GM19467 (cell line): ENCODE data around the gene TAF11L12.
"Not testable (repeated sequence)": the region's sequence is repeated elsewhere in the genome, so short reads cannot be mapped to it uniquely, and the experiment has no call there.

Experiments
- ATAC-seq: cut with Tn5 transposase; IDR thresholded peaks from one replicate; pipeline ENCODE4 v1.9.1; 2021; ENCODE audit warnings: mild to moderate bottlenecking, moderate library complexity; ENCODE audit not compliant: unreplicated experiment

TAF11L12 gene

GRCh38 chr5:17610092-17610491 is at the start of gene TAF11L12:
TSS of gene TAF11L12 (plus strand) at chr5:17610392.
- ATAC-seq = not testable (repeated sequence)

- ATAC-seq = not testable (repeated sequence)
Observed at GRCh38 chr5:17585658-17586057, 24.5 kb upstream of the TAF11L12 start, which contains the start of gene TAF11L7. TSS of gene TAF11L7 (minus strand) at chr5:17585758.

- not testable (repeated sequence) for ATAC-seq
Observed at GRCh38 chr5:17590860-17591259, 19.3 kb upstream of the TAF11L12 start, which contains the start of gene TAF11L8. TSS of gene TAF11L8 (minus strand) at chr5:17590960.

GRCh38 chr5:17594255-17594654 is 15.9 kb upstream of the TAF11L12 start, which contains the start of gene TAF11L9:
TSS of gene TAF11L9 (minus strand) at chr5:17594394.
- not testable (repeated sequence) for ATAC-seq

- ATAC-seq = not testable (repeated sequence)
Observed at GRCh38 chr5:17597728-17598127, 12.5 kb upstream of the TAF11L12 start, which contains the start of gene TAF11L10. TSS of gene TAF11L10 (minus strand) at chr5:17597828.

- ATAC-seq = not testable (repeated sequence)
Observed at GRCh38 chr5:17603880-17604279, 6.3 kb upstream of the TAF11L12 start, which contains the start of gene TAF11L11. TSS of gene TAF11L11 (plus strand) at chr5:17604183.

- ATAC-seq = no peak
Observed at GRCh38 chr5:17604951-17605350, 5.2 kb upstream of the TAF11L12 start.

- not testable (repeated sequence) for ATAC-seq
Observed at GRCh38 chr5:17607461-17607860, 2.7 kb upstream of the TAF11L12 start.

- no peak for ATAC-seq
Observed at GRCh38 chr5:17614872-17615605, 4.8 kb downstream of the TAF11L12 start.

GRCh38 chr5:17619354-17619753 is 9.2 kb downstream of the TAF11L12 start:
- ATAC-seq = no peak

- no peak for ATAC-seq
Observed at GRCh38 chr5:17620627-17621026, 10.4 kb downstream of the TAF11L12 start.

GRCh38 chr5:17625686-17626085 is 15.5 kb downstream of the TAF11L12 start:
- ATAC-seq = no peak

GRCh38 chr5:17631788-17632187 is 21.6 kb downstream of the TAF11L12 start, which contains the start of gene TAF11L13:
TSS of gene TAF11L13 (plus strand) at chr5:17632088.
- not testable (repeated sequence) for ATAC-seq

GRCh38 chr5:17634160-17634559 is 24.0 kb downstream of the TAF11L12 start, which contains the start of gene TAF11L14:
TSS of gene TAF11L14 (plus strand) at chr5:17634460.
- ATAC-seq = no peak

GRCh38 chr5:17649232-17649631 is 39.0 kb downstream of the TAF11L12 start:
- ATAC-seq = not testable (repeated sequence)

GRCh38 chr5:17655201-17655759 is 45.1 kb downstream of the TAF11L12 start:
- not testable (repeated sequence) for ATAC-seq

GRCh38 chr5:17655921-17656320 is 45.7 kb downstream of the TAF11L12 start:
- ATAC-seq = no peak
